Erythroblast (primary cell): ENCODE measurements around the gene KCNN4.

ENCODE experiments used
- DNase-seq, 2 experiments: peaks; one replicate each; lab custom pipeline; 2025; lab: John Stamatoyannopoulos, UW
- GATA1 ChIP-seq: IDR thresholded peaks from 2 replicates; pipeline ENCODE4 v1.6.1; 2011; ENCODE audit warnings: low read depth, mild to moderate bottlenecking, control low read depth, low read length, moderate library complexity
- POLR2A ChIP-seq: IDR thresholded peaks from 2 replicates; pipeline ENCODE4 v1.6.1; 2011; ENCODE audit warnings: mild to moderate bottlenecking, low read length

Gene KCNN4

GRCh38 chr19:43739439-43740235 lies 41.1 kb downstream of the KCNN4 start:
- TF ChIP-seq GATA1 = no peak
- TF ChIP-seq POLR2A = no peak
- DNase-seq = no peak

GRCh38 chr19:43738780-43739211 lies 42.0 kb downstream of the KCNN4 start:
- DNase-seq = peak; percentile 17 to 19
- TF ChIP-seq GATA1 (no peak), POLR2A (no peak)

DNA sequence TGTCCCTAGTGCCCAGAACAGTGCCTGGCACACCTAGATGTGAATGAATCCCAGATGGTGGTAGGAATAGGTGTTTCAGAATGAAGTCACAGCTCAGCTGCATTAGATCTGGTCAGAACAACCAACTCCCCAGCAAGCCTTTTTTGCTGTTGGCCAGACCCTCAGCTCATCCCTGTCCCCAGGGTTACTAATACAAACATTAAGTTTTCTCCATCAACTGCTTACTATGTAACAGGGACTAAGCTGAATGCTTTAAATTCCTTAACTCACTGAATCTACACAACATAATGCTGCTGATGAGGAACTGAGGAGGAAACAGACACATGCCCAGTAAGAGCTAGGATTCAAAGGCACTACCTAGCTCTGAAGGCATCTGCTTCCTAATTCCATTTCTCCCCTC lies 44.8 kb downstream of the KCNN4 start:
- DNase-seq = no peak
- TF ChIP-seq GATA1 = no peak

DNA sequence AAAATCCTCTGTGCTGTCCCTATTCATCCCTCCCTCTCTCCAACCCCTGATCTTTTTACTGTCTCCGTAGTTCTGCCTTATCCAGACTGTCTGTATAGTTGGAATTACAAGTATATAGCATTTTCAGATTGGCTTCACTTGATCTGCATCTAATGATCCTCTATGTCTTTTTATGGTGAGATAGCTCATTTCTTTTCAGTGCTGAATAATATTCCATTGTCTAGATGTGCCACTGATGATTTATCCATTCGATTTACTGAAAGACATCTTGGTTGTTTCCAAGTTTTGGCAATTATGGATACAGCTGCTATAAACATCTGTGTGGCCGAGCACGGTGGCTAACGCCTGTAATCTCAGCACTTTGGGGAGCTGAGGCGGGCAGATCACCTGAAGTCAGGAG lies 45.8 kb downstream of the KCNN4 start:
- no peak for DNase-seq
- TF ChIP-seq POLR2A (no peak), GATA1 (no peak)

DNA sequence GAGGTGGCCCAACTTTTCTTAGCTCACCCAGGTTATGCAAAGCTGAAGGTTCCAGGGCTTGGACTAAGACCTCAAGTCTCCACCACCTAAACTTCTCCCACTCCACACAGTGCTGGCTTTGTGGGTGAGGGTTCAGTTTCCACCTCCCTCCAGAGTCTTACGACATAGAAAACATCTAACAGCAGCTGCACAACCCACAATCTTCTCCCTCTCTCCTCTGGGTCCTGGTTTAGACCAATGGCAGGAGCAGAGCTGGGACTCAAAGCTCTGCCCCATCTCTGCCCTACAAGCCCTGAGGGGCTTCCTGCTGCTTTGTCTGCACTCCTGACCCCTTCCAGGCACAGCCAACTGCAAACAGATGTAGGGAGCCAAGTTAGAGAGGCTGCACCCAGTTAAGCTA lies 48.9 kb downstream of the KCNN4 start:
- no peak for DNase-seq
- TF ChIP-seq POLR2A (no peak), GATA1 (no peak)

GRCh38 chr19:43731346-43731745 lies 49.4 kb downstream of the KCNN4 start:
- DNase-seq = no peak
- no peak for TF ChIP-seq POLR2A
- TF ChIP-seq GATA1 = no peak

DNA sequence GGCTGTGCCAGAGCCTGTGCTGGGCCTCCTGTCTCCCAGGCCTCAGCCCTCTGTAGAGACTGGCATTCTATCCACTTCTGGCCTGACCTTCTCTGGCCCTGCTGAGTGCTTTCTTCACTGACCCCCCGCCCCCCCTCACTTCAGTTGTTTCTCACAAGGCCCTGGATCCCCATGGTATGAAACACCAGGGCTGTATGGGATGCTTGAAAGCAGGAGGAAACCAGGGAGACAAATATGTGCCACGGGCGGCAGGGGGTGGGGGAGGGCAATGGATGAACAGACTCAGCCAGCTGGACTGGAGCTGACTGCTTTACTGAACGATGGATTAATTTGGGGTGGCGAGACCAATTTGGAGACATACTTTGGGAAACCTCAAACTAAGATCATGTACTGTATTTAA lies 50.9 kb downstream of the KCNN4 start:
- no peak for DNase-seq
- no peak for TF ChIP-seq POLR2A
- no peak for TF ChIP-seq GATA1

GRCh38 chr19:43727593-43727853 lies 53.2 kb downstream of the KCNN4 start:
- DNase-seq = no peak

DNA sequence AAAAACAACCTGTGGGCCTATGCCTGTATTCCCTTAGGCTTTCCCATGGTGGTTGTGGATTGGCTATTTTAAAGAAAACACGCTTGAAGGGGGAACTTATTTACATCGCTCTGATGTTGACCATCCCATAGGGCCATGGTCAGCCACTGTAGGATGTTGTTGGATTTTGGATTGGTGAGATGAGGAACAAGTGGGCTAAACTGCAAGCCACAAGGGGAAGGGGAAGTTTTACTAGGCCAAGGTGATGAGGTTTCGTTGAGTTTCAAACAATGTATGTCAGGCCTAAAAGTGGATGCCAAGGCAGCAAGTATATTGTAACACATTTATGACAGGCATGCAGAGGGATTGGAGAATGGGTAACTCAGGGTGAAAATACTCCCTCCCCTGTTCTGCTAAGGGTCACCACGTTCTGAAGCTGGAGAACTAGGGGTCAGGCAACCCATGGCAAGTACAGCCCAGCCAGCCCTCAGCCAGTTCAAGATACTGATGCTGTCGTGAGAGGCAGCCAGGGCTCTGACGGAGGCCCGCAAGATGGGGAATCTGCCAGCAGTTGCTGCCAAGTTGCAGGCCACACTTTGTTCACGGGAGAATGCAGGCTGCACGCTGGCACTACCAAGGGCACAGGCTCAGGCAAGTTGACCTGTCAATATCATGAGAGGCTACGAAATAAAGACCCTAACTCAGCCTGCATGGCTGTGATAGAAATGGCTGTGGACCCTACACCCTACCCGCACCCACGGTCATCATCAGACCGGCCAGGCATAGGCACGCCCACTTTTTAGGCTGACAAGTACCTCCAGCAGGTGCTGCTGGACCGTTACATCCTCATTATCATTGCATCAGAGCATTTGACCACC lies 53.8 kb downstream of the KCNN4 start:
- TF ChIP-seq GATA1 (no peak), POLR2A (no peak)
- no peak for DNase-seq

More at GRCh38 chr19:43727593-43727853, 53.2 kb downstream of the KCNN4 start:
- TF ChIP-seq POLR2A = no peak
- TF ChIP-seq GATA1 = no peak

- DNase-seq = no peak
- TF ChIP-seq GATA1 (no peak), POLR2A (no peak)
Observed at GRCh38 chr19:43725468-43725867, 55.3 kb downstream of the KCNN4 start.

DNA sequence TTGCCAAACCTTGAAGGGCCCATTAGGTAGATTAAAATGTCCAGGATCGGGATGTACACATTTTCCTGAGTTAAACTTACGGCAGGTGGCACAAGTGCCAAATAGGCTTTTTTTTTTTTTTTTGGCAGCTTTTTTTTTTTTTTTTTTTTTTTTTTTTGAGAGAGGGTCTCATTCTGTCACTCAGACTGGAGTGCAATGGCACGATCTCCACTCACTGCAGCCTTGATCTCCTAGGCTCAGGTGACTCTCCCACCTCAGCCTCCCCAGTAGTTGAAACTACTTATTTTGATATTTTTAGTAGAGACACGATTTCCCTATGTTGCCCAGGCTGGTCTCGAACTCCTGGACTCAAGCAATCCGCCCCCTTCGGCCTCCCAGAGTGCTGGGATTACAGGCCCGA lies 55.9 kb downstream of the KCNN4 start:
- TF ChIP-seq GATA1 (no peak), POLR2A (no peak)
- no peak for DNase-seq

DNA sequence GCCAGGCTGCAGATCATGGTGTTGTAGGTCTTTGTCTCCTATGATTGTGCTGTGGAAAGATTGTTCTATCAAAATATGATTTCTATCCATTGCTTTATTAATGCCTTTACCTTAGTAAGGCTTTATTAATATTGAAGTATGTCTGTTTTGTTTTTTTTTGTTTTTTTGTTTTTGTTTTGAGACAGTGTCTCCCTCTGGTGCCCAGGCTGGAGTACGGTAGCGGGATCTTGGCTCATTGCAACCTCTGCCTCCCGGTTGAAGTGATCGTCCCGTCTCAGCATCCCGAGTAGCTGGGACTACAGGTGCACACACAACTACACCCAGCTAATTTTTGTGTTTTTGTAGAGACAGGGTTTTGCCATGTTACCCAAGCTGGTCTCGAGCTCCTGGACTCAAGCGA lies 57.2 kb downstream of the KCNN4 start:
- no peak for TF ChIP-seq GATA1
- no peak for TF ChIP-seq POLR2A
- DNase-seq = no peak

DNA sequence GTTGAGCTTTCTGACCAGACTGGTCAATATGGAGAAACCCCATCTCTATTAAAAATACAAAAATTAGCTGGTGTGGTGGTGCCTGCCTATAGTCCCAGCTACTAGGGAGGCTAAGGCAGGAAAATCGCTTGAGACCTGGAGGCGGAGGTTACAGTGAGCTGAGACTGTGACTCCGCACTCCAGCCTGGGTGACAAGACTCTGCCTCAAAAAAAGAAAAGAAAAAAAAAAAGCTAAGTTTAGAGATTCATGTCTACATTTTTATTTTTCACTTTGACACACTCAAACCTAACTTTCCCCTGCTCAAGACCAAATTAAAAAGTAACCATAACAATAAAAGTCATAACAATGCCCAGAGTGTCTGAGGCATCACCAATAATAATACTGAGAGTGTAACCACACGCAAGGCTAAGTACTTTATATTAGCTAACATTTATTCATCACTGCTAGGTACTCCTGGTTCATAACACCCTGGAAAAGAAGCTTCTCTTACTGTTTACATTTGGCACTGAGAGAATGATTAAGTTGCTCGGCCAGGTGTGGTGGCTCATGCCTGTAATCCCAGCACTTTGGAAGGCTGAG lies 59.2 kb downstream of the KCNN4 start:
- no peak for DNase-seq
- TF ChIP-seq GATA1 = no peak
- no peak for TF ChIP-seq POLR2A

DNA sequence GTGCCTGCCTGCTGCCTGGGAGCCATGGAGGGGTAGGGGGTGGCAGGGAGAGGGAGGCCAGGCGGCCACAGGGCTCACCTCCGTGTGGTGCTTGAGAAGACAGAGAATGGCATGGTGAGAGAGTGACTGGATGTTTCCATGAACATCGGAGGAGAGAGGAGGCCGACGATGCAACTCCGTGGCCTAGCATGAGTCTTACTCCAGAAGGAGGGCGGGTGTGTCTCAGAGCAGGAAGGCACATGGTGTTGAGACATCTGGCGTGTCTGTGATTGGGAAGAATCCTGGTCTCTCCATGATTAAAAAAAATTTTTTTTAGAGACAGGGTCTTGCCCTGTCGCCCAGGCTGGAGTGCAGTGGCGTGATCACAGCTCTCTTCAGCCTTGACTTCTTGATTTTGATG lies 59.8 kb downstream of the KCNN4 start:
- no peak for DNase-seq
- TF ChIP-seq POLR2A (no peak), GATA1 (no peak)

DNA sequence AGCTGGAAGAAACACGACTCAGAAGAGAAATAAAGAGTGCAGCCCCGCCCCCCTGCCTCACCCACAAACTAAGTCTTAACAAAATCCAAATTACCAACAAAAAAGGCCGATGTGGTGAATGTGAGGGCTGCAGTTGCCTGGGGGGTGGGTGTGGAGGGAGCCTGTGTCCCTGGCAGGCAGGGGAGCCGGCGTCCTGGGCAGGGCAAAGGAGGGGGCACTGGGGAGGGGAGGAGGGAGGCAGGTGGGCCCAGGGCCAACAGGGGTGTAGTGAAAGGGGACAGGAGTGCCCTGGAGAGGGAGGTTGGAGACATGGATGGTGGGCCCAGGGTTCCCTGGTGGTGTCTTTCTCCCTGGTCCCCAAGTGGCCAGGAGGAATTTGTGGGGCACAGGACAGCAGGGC lies 60.9 kb downstream of the KCNN4 start:
- TF ChIP-seq POLR2A (no peak), GATA1 (no peak)
- no peak for DNase-seq
